NCI-H1436 (cell line): ENCODE data around the gene COPE.
A peak's percentile ranks its signal among the peaks of the same experiment; 100 is the strongest.

Experiments
- DNase-seq: peaks from one replicate; lab custom pipeline; 2025; lab: John Stamatoyannopoulos, UW

The COPE gene

DNA sequence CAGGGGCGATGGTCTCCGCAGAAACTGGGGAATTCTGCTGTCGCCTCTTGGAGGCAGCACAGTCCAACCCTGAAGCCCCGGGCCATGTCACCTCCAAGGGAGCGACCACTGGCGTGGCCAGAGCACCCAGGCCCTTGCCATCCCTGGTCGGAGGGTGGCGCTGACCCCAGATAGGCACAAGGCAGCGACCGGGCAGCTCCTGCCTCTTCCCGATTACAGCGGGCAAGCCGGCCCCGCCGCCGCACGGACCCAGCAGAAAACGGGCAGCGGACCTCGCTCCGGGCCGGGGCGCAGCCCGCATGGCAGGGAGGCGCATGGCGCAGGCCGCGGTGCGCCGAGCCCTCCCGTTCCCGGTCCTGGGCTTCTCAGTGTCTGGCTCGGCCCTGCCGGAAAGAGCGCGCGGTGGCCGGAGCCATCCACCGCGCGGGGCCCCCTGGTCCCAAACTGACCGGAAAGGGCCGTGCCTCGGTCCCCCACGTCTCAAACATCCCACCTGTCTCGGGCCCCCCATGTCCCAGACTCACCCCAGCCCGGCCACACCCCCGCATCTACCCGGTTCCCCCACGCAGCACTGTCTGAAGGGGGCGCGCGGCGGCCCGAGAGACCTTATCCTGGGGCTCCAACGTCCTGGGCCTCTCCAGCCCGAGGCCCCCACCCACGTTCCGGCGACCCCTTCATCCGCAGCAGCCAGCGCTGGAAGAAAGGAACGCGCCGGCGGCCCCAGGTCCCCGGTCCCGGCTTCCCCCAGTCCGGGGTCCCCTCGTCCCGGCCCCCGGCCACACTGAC lies 24.0 kb downstream of the COPE start:
- no peak for DNase-seq

DNA sequence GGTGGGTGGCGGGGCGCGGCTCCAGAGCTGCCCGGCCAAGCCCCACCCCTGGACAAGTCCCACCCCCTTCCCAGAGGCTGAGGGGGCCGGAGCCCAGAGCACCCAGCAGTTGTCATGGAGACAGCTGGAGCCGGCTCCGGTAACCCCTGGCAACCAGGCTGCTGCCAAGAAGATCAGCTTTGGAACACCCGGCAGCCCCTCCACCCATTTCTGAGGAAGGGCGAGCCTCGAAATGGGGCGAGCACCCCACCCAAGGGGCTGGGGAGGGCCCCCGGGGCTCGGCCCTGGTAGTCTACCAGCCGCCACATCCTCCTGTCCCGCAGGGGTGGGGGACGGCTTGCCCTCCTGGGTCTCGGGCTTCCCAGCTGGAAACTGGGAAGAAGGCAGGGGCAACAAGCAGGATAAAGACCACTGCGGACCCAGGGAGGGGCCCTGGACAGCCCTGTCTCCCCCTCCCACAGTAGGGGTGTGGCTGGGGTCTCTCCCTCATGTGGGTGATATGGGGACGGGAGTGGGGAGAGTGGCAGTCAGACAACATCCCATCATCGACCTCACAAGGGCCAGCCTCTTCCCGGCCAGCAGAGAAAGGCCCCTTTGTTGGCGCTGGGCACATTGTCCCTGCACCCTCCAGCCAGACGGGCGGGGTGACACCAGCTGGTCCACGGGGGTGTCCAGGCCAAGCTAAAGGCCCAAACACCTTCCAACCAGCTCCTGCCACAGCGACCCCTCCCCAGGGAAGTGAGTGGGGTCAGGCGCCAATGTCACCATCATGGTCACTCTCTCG lies 24.7 kb downstream of the COPE start:
- peak; percentile 59 for DNase-seq

DNA sequence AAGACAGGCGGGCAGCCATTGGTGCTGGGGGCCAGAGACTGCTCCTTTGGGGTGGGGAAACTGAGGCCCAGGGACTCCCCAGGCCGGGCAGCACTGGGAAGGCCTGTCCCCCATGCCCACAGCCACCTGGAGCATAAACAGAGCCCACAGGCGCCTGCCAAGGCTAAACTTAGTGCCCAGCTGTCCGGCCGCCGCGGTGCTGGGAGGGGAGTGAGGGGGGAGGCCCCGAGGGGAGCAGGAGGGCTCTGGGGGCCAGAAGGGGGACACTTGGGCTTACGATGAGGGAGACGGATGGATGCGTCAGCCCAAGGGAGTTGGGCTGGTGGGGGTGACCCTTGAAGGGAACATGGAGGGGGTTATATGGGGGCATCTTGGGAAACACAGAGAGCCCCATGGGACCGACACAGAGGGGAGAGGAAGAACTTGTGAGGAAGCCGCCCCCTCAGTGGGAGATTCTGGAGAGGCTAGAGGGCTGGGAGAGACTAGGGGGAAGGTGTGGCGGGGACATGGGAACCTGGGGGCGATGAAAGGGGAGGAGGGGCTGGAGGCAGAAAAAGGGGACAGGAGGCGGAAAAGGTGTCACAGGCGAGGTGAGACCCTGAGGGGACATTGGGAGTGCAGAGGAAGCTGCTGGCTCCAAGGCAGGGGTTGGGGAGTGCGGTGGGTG lies 25.5 kb downstream of the COPE start:
- DNase-seq, result no peak

DNA sequence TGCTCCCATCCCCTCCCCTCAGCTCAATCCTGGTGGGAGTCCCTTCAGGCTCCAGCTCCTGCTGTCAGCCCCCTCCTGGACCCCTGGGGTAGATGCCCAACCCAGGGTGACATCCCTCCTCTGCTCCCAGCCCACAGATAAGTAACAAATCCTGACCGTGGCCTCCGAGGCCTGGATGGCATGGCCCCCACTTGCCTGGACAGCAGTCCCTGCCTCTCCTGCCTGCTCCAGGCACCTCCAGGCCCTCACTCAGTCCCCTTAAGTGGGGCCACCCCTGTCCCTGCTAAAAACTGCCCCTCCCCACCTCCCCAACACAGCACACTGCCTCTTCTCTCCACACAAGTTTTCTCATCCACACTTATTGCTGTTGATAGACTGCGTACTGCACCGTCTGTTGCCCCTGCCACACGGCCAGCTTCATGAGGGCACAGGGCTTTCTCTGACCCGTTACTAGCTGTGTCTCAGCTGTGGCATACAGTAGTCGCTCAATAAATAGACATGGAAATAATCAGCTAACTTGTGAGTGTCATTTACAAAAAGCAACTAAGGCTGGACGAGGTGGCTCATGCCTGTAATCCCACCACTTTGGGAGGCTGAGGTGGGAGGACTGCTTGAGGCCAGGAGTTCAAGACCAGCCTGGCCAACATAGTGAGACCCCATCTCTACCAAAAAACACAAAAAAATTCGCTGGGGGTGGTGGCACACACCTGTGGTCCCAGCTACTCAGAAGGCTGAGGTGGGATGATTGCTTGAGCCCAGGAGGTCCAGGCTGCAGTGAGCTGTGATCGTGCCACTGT lies 29.0 kb downstream of the COPE start:
- no peak for DNase-seq

DNA sequence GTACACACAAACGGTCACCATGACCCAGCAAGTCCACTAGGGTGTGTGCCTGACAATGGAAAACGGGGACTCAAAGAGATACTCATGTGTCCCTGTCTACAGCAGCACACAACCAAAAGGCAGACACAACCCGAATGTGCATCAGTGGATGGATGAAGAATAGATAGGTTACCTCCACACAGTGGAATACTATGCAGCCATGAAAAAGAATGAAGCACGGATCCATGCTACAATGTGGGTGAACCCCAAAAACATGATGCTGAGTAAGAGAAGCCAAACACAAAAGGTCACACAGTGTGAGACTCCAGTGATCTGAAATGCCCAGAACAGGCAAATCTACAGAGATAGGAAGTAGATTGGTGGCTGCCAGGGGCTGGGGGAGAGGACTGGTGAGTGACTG lies 32.2 kb downstream of the COPE start:
- DNase-seq, result no peak

DNA sequence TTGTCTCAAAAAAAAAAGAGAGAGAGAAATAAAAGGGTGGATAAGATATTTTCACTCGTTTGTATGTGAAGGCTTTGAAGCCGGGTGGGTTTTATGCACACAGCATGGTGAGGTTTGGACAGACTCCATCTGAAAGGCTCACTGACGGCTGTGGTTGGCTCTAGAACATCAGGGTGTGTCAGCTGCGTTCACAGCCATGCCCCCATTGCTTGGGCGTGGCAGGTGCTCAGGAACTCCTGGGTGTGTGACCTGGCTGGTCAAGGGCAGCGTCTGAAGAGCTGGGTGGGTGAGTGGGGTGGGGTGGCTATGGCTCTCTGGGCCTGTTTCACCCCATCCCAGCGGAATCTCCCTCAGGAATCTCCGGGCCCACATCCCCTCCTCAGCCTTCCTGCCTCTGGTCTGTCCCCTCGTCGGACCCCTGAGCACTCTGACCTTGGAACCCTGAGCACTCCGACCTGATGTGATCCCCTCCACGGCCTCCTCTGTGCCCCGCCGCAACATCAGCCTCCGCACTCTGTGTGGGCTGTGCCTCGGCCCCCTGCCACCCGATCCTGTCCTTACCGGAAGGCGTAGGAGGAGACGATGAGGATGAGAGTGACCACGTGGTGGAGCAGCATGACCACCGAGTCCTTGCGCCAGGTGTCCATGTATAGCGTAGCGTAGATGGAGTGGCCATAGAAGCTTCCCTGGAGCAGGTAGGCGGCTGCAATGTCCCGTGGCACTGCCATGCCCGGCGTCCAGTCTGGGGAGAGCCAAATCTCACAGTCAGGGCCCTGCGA lies 35.5 kb downstream of the COPE start:
- no peak for DNase-seq

DNA sequence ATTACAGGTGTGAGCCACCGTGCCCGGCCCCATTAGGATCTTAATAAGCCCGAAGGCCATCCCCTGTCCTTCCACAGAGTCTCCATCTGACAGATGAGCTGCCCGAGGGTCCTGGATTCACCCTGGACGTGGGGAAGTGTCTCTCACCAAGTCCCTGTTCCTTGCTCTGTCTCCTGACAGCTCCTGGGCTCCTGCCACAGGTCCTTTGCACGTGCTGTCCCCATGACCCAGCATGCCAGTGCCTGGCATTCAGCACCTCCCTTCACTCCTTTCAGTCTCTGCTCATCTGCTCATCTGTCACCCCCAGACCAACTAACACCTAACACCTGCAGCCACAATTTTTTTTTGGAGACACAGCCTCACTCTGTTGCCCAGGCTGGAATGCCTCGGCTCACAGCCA lies 37.7 kb downstream of the COPE start:
- no peak for DNase-seq

DNA sequence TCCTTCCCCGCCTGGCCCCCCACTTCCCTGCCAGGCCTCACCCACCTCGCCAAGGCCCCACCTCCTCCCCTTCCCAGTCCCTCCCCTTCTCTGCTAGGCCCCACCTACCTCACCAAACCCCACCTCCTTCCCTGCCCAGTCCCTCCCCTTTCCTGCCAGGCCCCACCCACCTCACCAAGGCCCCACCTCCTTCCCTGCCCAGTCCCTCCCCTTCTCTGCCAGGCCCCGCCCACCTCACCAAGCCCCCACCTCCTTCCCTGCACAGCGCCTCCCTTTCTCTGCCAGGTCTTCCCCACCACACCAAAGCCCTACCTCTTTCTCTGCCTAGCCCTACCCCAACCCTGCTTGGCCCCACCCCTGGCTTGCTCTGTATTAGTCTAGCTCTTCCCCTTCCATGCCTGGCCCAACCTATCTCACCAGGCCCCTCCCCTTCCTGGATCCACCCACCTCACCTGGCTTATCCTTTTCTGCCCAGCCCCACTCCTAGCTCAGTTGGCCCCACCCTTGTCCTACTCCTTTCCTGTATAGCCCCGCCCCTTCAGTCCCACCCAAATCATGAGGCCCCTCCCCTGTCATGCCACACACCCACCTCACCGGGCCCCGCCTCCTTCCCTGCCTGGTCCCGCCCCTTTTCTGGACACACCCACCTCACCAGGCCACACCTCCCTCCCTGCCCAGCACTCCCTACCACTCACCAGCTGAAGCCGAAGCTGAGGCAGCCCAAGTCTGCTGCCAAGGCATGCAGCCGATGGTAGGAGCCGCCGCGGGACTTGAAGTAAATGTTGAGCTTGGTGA lies 39.4 kb downstream of the COPE start:
- DNase-seq, result peak; percentile 56

DNA sequence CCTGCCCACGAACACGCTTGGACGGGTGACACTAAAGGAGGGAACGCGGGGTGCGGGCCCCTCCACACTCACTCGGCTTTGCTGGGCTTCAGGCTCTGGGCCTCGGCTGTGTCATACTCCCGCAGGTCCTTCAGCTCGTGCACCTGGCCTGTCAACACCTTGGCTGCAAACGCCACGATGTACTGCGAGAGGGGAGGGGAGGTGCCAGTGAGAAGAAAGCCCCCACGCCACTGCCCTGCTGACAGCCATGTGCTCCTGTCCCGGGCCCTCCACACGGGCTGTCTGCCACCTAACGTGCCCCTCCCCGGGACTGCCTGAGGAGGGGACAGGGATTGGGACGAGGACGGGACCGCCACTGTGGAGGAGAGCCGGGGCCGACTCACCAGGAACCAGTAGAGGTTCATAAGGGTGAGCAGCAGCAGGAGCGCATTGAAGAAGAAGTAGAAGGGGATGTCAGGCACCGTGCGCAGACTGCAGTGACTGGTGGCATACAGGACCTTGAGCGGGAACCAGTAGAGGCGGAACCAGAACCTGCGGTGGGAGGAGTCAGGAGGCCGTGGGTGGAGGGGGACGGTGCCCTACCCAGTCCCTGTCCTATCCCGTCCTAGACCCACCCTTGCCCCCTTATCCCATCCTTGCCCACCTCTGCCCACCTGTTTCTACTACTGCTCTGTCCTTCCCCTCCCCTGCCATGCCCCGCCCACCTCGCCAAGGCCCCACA lies 40.2 kb downstream of the COPE start:
- no peak for DNase-seq

DNA sequence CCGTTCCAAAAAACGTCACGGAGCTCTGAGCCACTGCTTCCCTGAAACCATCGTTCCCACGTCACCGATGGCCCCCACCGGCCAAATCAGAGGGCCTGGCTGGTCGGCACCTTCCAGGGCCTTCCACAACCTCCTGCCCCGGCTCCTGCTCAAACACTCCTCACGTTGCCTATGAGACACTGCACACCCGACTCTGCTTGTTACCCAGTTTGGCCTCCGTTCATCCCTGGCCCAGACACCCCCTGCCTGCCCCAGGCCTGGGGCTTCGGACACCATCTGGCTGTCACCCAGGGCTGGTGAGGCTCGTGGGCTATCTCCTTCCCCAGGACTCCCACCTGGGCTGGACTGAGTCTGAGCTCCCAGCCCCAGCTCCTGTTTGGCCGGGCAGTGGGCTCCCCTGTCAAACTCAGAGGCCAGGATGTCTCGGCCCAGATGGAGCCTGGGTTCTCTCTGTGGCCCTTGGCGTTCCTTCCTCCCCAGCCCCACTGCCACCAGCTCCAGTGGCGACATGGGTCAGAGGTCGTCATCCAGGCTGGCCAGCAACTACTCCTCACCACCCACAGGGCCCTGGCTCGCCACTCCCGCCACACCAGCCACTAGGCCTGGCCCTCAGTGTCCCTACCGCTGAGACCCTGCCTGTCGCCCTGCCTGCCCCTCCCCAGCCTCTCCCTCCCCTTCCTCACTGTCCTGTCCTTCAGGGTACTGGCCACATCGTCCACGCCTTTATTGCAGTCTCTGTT lies 41.0 kb downstream of the COPE start:
- DNase-seq, result no peak

DNA sequence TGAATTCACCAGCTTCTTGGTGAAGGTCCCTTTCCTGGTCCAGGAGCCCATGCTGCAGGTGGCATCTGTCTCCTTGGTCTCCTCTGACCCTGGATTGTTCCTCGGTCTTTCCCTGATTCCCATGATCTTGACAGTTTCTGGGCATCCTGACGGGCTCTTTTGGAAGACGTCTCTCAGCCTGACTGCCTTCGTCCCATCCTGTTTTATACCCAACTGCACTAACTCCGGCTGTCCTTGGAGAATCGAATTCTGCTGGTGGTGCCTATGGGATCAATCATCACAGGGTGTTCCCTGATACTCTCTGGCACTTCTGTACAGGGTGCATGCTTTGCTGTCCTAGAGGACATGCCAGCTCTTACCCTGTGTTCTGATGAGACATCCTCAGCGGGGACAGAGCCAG lies 42.3 kb downstream of the COPE start:
- no peak for DNase-seq

DNA sequence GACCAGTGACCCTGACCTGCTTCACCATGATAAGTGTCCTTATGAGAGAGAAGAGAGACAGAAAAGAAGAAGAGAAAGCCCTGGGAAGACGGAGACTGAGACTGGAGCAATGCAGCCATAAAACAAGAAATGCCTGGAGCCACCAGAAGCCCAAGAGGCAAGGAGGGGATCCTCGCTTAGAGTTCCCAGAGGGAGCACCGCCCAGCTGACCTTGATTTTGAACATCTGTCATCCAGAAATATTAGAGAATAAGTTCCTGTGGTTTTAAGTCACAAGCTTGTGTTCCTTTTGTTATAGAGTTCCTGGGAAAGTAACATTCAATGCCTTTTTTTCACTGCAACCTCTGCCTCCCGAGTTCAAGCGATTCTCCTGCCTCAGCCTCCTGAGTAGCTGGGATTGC lies 43.5 kb downstream of the COPE start:
- no peak for DNase-seq

DNA sequence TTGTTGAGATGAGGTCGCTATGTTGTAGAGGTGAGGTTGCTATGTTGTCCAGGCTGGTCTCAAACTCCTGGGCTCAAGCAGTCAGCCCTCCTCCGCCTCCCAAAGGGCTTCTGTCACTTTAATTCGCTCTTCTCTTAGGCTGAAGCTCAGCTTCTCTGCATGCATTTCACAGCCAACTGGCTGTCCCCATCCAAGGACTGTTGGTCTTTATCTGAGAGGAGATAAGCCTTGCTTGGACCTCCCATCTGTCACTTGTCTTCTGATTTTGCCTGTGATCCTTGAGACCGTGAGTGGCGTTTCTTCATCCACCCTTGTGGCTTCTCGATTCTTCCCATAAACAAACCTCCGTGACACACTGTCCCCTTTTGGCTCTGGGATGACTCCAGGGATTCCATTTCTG lies 47.6 kb downstream of the COPE start:
- DNase-seq, result no peak

DNA sequence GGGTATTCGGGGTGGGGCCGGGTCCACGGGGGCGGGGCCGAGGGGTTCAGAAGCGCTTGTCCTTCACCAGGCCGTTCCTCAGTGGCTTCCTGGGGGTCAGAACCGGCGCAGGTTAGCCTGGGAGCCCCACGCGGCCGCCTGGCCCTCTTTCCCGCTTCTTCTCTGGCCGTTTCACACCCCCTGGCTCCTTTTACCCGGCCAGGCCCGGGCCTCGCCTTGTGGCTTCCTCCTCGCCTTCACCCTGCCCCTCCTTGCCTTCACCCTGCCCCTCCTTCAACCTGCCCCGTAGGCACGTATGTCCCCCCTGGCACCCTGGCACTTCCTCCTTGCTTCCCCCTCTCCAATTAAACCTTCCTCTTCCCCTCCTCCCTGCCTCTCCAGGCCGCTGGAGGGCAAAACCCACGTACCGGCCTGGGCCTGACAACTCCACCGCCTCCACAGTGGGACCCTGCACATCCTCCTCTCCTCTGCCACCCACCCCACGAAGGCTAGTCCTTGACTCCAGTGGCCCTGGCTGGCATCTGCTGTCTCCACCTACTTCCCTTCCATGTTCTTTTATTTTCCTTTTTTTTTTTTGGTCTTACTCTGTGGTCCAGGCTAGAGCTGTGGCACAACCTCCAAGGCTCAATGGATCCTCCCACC lies 48.5 kb downstream of the COPE start:
- no peak for DNase-seq

DNA sequence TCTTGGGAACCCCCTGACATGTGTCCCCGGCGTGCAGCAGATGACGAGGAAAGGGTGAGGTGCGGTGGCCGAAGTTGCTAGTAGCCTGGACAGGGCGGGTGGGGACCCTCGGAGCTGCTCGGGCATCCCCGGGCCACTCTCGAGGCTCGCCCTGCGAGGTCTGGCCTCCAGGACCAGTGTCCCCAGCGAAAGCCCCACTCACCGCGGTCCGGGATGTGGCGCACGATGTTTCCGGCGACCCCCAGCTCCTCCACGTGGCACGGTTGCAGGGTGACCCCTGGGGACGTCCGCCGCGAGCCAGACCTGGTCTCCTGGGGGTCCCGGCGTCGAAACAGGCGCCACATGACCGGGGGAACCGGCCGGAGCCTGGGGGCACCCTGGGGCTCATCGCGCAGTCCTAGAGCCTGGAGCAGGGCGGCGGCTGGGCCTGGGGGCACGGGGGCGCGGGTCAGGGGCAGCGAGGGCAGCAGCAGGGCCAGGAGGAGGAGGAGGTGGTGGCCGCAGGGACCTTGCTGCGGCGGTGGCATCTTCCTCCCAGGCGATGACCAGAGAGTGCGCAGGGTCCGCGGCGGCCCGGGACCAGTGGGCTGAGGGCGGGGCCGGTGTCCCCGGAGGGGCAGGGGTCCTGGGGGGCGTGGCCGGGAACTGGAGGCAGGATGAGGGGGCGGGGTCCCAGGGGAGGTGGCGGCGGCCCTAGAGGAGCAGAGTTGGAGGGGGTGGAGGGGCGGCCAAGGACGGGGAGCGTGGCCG lies 49.2 kb downstream of the COPE start:
- no peak for DNase-seq

DNA sequence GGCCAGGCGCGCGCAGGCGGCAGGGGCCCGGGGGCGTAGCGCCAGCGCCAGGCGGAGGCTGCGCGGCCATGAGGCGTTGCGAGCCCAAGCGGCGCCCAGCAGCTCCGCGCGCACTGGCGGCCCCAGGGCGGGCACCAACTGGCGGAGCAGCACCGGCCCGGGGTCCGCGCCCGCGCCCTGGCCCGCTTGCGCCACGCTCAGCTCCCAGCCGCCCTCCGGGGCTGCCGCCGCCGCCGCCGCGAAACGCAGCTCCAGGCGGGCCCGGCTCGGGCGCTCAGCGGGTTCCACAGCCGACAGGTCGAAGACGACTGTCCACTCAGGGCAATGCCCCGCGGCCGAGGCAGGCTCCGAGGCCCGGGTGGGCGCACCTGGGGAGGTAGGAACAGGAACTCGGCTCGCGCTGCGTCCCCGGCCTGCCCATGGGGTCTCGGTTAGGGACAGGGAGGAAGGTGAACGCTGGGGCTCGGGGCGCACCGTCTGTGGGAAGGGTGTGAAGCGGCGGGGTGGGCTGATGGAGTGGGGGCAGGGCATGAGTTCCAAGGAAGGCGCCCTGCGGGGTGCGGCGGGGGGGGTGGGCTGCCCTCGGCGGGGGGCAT lies 50.1 kb downstream of the COPE start:
- no peak for DNase-seq

DNA sequence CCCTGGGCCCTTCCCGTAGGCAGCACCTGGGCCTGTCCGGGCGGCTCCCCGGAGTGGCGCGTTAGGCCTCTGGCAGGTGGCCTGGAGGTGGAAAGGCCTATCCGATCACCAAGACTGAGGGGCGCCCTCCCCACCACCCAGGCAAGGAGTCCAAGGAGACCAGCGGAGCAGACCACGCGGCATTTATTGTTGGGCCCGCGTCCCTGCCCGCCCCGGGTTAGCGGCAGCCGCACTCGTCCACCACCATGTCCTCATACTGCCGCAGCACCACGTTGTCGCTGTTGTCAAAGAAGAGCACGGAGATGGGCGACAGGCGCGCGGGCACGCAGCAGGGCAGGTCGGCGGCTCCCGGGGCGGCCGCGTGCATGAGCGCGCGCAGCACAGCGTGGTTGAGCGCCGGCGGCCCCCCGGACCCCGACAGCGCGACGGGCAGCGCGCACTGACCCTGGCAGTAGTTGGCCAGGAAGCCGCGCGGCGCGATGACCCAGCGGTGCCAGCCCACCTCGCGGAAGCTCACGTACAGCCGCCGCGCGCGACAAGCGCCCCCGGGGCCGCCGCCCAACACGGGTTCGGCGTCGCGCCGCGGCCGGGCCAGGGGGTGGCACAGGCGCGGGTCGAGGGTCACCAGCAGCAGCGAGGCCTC lies 50.7 kb downstream of the COPE start:
- DNase-seq, result no peak
